ENCODE results near the gene HEPACAM.

The HEPACAM gene

GRCh38 chr11:124886476-124886875 lies 49.4 kb downstream of the HEPACAM start:
- no peak for DNase-seq

- DNase-seq = no peak
Observed at GRCh38 chr11:124884869-124885479, 50.9 kb downstream of the HEPACAM start.

- no peak for DNase-seq
Observed at GRCh38 chr11:124884340-124884739, 51.5 kb downstream of the HEPACAM start.

GRCh38 chr11:124882339-124883071 lies 53.3 kb downstream of the HEPACAM start:
- no peak for DNase-seq

- no peak for DNase-seq
Observed at GRCh38 chr11:124880958-124881357, 54.9 kb downstream of the HEPACAM start.

GRCh38 chr11:124880290-124880611 lies 55.6 kb downstream of the HEPACAM start:
- DNase-seq = no peak

GRCh38 chr11:124879493-124880289 lies 56.2 kb downstream of the HEPACAM start:
- no peak for DNase-seq

- no peak for DNase-seq
Observed at GRCh38 chr11:124878759-124879492, 56.9 kb downstream of the HEPACAM start.

GRCh38 chr11:124877910-124878758 lies 57.7 kb downstream of the HEPACAM start:
- DNase-seq = no peak

- DNase-seq = no peak
Observed at GRCh38 chr11:124877631-124877909, 58.3 kb downstream of the HEPACAM start.

- no peak for DNase-seq
Observed at GRCh38 chr11:124876818-124877630, 58.8 kb downstream of the HEPACAM start.

GRCh38 chr11:124875943-124876817 lies 59.7 kb downstream of the HEPACAM start:
- DNase-seq = peak in 50 of 51 donors; percentile 50 to 97 (median 88)

- DNase-seq = no peak
Observed at GRCh38 chr11:124875401-124875800, 60.4 kb downstream of the HEPACAM start.

- no peak for DNase-seq
Observed at GRCh38 chr11:124874571-124875255, 61.1 kb downstream of the HEPACAM start.

- no peak for DNase-seq
Observed at GRCh38 chr11:124873951-124874350, 61.9 kb downstream of the HEPACAM start.

- no peak for DNase-seq
Observed at GRCh38 chr11:124872741-124873140, 63.1 kb downstream of the HEPACAM start.

GRCh38 chr11:124872280-124872679 lies 63.6 kb downstream of the HEPACAM start:
- DNase-seq = no peak

- DNase-seq = no peak
Observed at GRCh38 chr11:124870430-124870829, 65.4 kb downstream of the HEPACAM start.
